ENCODE measurements around the gene C19orf85.

The C19orf85 gene

DNA sequence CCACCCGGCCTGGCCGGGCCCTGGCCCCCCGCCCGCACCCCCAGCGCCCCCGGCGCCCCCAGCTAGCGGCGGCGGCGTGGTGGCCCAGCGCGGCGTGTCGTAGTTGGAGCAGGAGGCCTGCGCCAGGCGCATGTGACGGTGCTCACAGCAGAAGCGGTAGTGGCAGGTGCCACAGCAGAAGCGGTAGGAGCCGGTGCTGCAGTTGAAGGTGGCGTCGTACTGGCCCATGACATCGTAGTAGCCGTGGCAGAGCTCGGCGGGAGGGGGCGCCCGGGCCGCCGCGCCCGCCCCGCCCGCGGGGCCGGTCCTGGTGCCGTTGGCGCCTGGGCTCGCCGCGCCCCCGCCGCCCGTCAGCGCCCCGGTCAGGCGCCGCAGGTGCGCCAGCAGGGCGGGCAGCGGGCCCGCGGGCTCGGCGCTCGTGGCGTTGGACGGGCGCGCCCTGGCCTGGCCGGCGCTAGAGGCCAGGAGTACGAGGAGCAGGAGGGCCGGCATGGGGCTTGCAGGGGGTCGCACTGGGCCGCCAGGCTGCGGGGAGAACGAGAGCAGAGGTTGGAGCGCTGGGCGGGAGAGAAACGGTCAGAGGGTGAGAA is 22.1 kb downstream of the C19orf85 start:
- H3K4me2 ChIP-seq (ENCODE audit: low read length) = no peak overlapping the region
- H3K36me3 ChIP-seq (replicated peaks; ENCODE audit: low read depth, low read length) = no peaks in the 10 kb centered on the region
- H3K4me1 ChIP-seq (ENCODE audit: low read length) = no peaks in the 10 kb centered on the region
- no peaks in the 10 kb centered on the region for H3K27me3 ChIP-seq (ENCODE audit: low read depth, low read length)
- H3K4me3 ChIP-seq (ENCODE audit: low read length) = no peak overlapping the region
- no peak overlapping the region for H3K27ac ChIP-seq (ENCODE audit: low read length)
- H4K20me1 ChIP-seq (ENCODE audit: insufficient read depth, low read length) = no peaks in the 10 kb centered on the region
- H2AFZ ChIP-seq (ENCODE audit: low read depth, low read length) = no peak overlapping the region
- no peaks in the 10 kb centered on the region for H3K9me3 ChIP-seq (ENCODE audit: insufficient read depth, low read length)
- no peaks in the 10 kb centered on the region for H3K79me2 ChIP-seq (ENCODE audit: low read length)
- TF ChIP-seq, protein P1, sequence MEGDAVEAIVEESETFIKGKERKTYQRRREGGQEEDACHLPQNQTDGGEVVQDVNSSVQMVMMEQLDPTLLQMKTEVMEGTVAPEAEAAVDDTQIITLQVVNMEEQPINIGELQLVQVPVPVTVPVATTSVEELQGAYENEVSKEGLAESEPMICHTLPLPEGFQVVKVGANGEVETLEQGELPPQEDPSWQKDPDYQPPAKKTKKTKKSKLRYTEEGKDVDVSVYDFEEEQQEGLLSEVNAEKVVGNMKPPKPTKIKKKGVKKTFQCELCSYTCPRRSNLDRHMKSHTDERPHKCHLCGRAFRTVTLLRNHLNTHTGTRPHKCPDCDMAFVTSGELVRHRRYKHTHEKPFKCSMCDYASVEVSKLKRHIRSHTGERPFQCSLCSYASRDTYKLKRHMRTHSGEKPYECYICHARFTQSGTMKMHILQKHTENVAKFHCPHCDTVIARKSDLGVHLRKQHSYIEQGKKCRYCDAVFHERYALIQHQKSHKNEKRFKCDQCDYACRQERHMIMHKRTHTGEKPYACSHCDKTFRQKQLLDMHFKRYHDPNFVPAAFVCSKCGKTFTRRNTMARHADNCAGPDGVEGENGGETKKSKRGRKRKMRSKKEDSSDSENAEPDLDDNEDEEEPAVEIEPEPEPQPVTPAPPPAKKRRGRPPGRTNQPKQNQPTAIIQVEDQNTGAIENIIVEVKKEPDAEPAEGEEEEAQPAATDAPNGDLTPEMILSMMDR (IDR thresholded peaks at IDR 0.05; ENCODE audit: low read depth, low read length) = no peak
- TF ChIP-seq EZH2phosphoT487 (IDR thresholded peaks at IDR 0.05; ENCODE audit: low read depth) = no peak
- no peak overlapping the region for H3K9ac ChIP-seq (ENCODE audit: low read length)

DNA sequence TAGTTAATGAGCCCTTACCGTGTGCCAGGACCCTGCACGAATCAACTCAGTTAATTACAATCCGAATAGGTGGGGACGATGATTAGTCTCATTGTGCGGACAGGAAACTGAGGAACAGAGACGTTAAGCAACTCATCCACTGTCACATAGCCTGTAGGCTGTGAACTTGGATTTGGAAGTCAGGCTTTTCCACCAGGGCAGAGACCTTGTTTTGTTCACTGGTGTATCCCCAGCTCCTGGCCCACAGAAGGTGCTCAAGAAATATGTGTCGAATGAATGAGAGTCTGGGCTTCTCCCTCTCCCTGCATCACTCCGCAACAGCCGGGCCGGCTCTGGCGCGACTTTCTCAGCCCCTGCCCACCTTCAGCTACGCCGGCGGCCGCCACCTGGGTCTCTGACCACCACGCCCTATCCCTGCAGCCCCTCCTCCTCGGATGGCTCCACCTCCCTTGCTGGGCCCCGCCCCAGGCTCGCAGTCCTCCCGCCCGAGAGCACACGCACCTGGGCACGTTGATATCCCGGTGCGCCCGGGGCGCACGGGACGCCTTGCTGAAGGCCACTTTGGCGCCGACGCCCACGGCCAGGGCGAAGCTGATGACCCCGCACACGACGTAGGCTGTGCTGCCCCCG is 22.7 kb downstream of the C19orf85 start:
- Histone ChIP-seq H3K4me3 (ENCODE audit: low read length) (no peak overlapping the region), H3K4me1 (ENCODE audit: low read length) (no peaks in the 10 kb centered on the region), H3K36me3 (replicated peaks; ENCODE audit: low read depth, low read length) (no peaks in the 10 kb centered on the region), H3K27me3 (ENCODE audit: low read depth, low read length) (peaks cover 2% of the 10 kb centered on the region; the same call in 1 of the 2 replicates), H4K20me1 (ENCODE audit: insufficient read depth, low read length) (no peaks in the 10 kb centered on the region), H3K27ac (ENCODE audit: low read length) (no peak overlapping the region), H3K4me2 (ENCODE audit: low read length) (no peak overlapping the region), H2AFZ (ENCODE audit: low read depth, low read length) (no peak overlapping the region), H3K9me3 (ENCODE audit: insufficient read depth, low read length) (no peaks in the 10 kb centered on the region), H3K79me2 (ENCODE audit: low read length) (no peaks in the 10 kb centered on the region), H3K9ac (ENCODE audit: low read length) (no peak overlapping the region)
- TF ChIP-seq, protein P1 (IDR thresholded peaks at IDR 0.05; ENCODE audit: low read depth, low read length) = no peak
- no peak for TF ChIP-seq EZH2phosphoT487 (IDR thresholded peaks at IDR 0.05; ENCODE audit: low read depth)

DNA sequence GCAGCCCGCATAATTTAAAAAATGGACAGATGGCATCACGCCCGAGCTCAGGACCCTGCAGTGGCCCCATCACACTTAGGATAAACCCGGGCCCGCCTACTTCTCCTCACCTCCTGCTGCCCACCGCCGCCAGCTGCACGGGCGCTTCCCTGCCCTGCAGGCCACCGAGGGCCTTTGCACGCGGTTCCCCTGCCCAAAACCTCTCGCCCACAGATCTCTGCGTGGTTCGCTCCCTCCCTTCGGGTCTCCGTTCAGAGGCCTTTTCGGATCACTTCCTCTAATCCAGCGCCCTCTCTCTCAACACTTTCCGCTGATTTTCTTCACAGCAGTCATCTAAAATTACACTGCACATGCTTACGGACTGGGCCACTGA is 23.2 kb downstream of the C19orf85 start:
- no peak overlapping the region for H3K4me3 ChIP-seq (ENCODE audit: low read length)
- peaks cover 3% of the 10 kb centered on the region; the same call in 1 of the 2 replicates for H3K27me3 ChIP-seq (ENCODE audit: low read depth, low read length)
- H3K36me3 ChIP-seq (replicated peaks; ENCODE audit: low read depth, low read length) = no peaks in the 10 kb centered on the region
- H2AFZ ChIP-seq (ENCODE audit: low read depth, low read length) = no peak overlapping the region
- no peaks in the 10 kb centered on the region for H3K4me1 ChIP-seq (ENCODE audit: low read length)
- no peak for TF ChIP-seq EZH2phosphoT487 (IDR thresholded peaks at IDR 0.05; ENCODE audit: low read depth)
- TF ChIP-seq, protein P1 (IDR thresholded peaks at IDR 0.05; ENCODE audit: low read depth, low read length) = no peak
- H4K20me1 ChIP-seq (ENCODE audit: insufficient read depth, low read length) = no peaks in the 10 kb centered on the region
- H3K27ac ChIP-seq (ENCODE audit: low read length) = no peak overlapping the region
- no peaks in the 10 kb centered on the region for H3K9me3 ChIP-seq (ENCODE audit: insufficient read depth, low read length)
- no peaks in the 10 kb centered on the region for H3K79me2 ChIP-seq (ENCODE audit: low read length)
- no peak overlapping the region for H3K9ac ChIP-seq (ENCODE audit: low read length)
- no peak overlapping the region for H3K4me2 ChIP-seq (ENCODE audit: low read length)

DNA sequence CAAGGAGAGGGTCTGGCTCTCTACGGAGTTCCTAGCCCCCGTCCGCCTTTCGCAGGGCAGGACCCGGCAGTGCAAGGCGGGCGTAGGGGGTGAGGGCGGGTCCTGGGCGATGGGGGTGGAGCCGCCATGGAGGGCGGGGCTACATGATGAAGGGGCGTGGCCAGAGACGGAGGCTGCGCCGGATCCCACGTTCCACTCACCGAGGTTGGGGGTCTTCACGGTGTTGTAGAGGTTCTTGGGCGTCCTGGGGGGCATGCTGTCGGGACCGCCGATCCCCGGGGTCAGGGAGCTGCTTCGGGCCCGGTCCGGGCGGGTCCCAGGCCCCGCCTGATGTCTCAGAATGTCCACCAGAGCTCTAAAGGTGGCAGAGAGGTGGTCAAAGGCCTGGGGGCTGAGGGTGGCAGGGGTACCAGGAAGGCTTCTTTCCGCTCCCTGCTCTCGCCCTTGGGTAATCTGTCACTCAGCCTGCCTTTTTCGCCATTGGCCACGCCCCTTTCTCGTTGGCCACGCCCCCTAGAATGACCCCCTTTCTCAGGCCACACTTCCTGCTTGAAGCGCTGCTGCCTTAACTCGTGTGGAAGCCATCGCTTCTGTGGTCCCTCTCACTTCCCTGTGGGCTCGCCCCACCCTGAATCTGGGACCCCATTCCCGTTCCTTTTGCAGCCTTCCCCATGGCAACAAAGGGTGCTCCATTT is 24.0 kb downstream of the C19orf85 start:
- H3K9me3 ChIP-seq (ENCODE audit: insufficient read depth, low read length) = no peaks in the 10 kb centered on the region
- no peak overlapping the region for H3K27ac ChIP-seq (ENCODE audit: low read length)
- no peak overlapping the region for H3K9ac ChIP-seq (ENCODE audit: low read length)
- no peak for TF ChIP-seq EZH2phosphoT487 (IDR thresholded peaks at IDR 0.05; ENCODE audit: low read depth)
- TF ChIP-seq, protein P1 (IDR thresholded peaks at IDR 0.05; ENCODE audit: low read depth, low read length) = no peak
- H3K27me3 ChIP-seq (ENCODE audit: low read depth, low read length) = peaks cover 3% of the 10 kb centered on the region; the same call in 1 of the 2 replicates
- H3K36me3 ChIP-seq (replicated peaks; ENCODE audit: low read depth, low read length) = no peaks in the 10 kb centered on the region
- no peaks in the 10 kb centered on the region for H3K4me1 ChIP-seq (ENCODE audit: low read length)
- no peak overlapping the region for H3K4me3 ChIP-seq (ENCODE audit: low read length)
- H4K20me1 ChIP-seq (ENCODE audit: insufficient read depth, low read length) = no peaks in the 10 kb centered on the region
- H2AFZ ChIP-seq (ENCODE audit: low read depth, low read length) = no peak overlapping the region
- H3K79me2 ChIP-seq (ENCODE audit: low read length) = no peaks in the 10 kb centered on the region
- H3K4me2 ChIP-seq (ENCODE audit: low read length) = no peak overlapping the region
